NOMO-1 treated with DMSO at 0.1 percent for 48 hours (cell line): ENCODE results near the gene TPK1.

ENCODE experiments used
- DNase-seq: peaks from one replicate; lab custom pipeline; 2025; ENCODE audit not compliant: unreplicated experiment; lab: John Stamatoyannopoulos, UW

The TPK1 gene

GRCh38 chr7:144415858-144416257, 420.0 kb downstream of the TPK1 start:
- no peak for DNase-seq

GRCh38 chr7:144414815-144415214, 421.0 kb downstream of the TPK1 start:
- no peak for DNase-seq

GRCh38 chr7:144410441-144410840, 425.4 kb downstream of the TPK1 start:
- DNase-seq = no peak

- no peak for DNase-seq
Measured at GRCh38 chr7:144408121-144408520, 427.7 kb downstream of the TPK1 start.

GRCh38 chr7:144407266-144407931, 428.5 kb downstream of the TPK1 start:
- no peak for DNase-seq

- no peak for DNase-seq
Measured at GRCh38 chr7:144404946-144405345, 430.9 kb downstream of the TPK1 start.

GRCh38 chr7:144403649-144404061, 432.2 kb downstream of the TPK1 start, which contains the start of gene NOBOX:
Gene NOBOX (minus strand): TSS chr7:144403693.
- no peak for DNase-seq

- DNase-seq = no peak
Measured at GRCh38 chr7:144403102-144403501, 432.8 kb downstream of the TPK1 start.
